HG03521 (cell line): ENCODE results near the gene SEC11A.

ENCODE experiments used
- ATAC-seq: cut with Tn5 transposase; IDR thresholded peaks from one replicate; pipeline ENCODE4 v1.9.1; 2021; ENCODE audit warnings: mild to moderate bottlenecking, moderate library complexity; ENCODE audit not compliant: unreplicated experiment

SEC11A gene

GRCh38 chr15:84685304-84685703, 30.6 kb downstream of the SEC11A start:
- no peak for ATAC-seq

- no peak for ATAC-seq
These were observed 31.8 kb downstream of the SEC11A start for GRCh38 chr15:84684092-84684491.

GRCh38 chr15:84681831-84682230, 34.1 kb downstream of the SEC11A start:
- no peak for ATAC-seq

- no peak for ATAC-seq
These were observed 44.7 kb downstream of the SEC11A start for GRCh38 chr15:84671211-84671610.

GRCh38 chr15:84669726-84670125, 46.2 kb downstream of the SEC11A start:
- ATAC-seq = no peak

GRCh38 chr15:84668221-84668982, 47.5 kb downstream of the SEC11A start:
- no peak for ATAC-seq

- no peak for ATAC-seq
These were observed 49.6 kb downstream of the SEC11A start for GRCh38 chr15:84666373-84666772.

- no peak for ATAC-seq
These were observed 54.9 kb downstream of the SEC11A start for GRCh38 chr15:84661001-84661400.

GRCh38 chr15:84659904-84660781, 55.8 kb downstream of the SEC11A start:
- ATAC-seq = no peak

GRCh38 chr15:84658788-84659411, 57.0 kb downstream of the SEC11A start:
- no peak for ATAC-seq

- ATAC-seq = peak; percentile 56
These were observed 57.7 kb downstream of the SEC11A start, which contains the start of gene NMB for GRCh38 chr15:84658080-84658787. NMB (minus strand) TSS chr15:84658199; CDS start chr15:84658152, 47 bp downstream.

- no peak for ATAC-seq
These were observed 58.2 kb downstream of the SEC11A start for GRCh38 chr15:84657748-84658079.

- ATAC-seq = no peak
These were observed 59.0 kb downstream of the SEC11A start for GRCh38 chr15:84656972-84657371.

GRCh38 chr15:84654689-84655453, 61.1 kb downstream of the SEC11A start:
- ATAC-seq = peak; percentile 27

GRCh38 chr15:84653910-84654688, 61.8 kb downstream of the SEC11A start, which contains the start of gene WDR73:
WDR73 (minus strand) TSS chr15:84654283; CDS start chr15:84654274, 9 bp downstream.
- ATAC-seq = peak; percentile 79

GRCh38 chr15:84653584-84653909, 62.4 kb downstream of the SEC11A start:
- no peak for ATAC-seq

- no peak for ATAC-seq
These were observed 66.2 kb downstream of the SEC11A start for GRCh38 chr15:84649706-84650105.

GRCh38 chr15:84648539-84648938, 67.4 kb downstream of the SEC11A start:
- ATAC-seq = no peak

GRCh38 chr15:84647726-84648125, 68.2 kb downstream of the SEC11A start:
- ATAC-seq = no peak
